Body of pancreas (tissue), 4 donors: ENCODE results near the gene CYP2C8.
"Not testable (repeated sequence)": the region's sequence is repeated elsewhere in the genome, so short reads cannot be mapped to it uniquely, and the experiment has no call there.

Experiments used
- POLR2A ChIP-seq, 3 donors: fragments of 450-650 bp; IDR thresholded peaks; one replicate each; pipeline ENCODE4 v1.6.1; 2016; ENCODE audit warnings: antibody characterized with exemption in 3 of 3, mild to moderate bottlenecking in 2 of 3
- TF ChIP-seq, protein P1 (sequence below), 7 experiments: fragments of 450-650 bp in 4 of 7; fragments of 200-600 bp in 3 of 7; sonication (generic) in 3 of 7; IDR thresholded peaks; one replicate each; pipeline ENCODE4 v1.5.1; 2016 to 2019; ENCODE audit warnings: antibody characterized with exemption in 7 of 7

DNA sequence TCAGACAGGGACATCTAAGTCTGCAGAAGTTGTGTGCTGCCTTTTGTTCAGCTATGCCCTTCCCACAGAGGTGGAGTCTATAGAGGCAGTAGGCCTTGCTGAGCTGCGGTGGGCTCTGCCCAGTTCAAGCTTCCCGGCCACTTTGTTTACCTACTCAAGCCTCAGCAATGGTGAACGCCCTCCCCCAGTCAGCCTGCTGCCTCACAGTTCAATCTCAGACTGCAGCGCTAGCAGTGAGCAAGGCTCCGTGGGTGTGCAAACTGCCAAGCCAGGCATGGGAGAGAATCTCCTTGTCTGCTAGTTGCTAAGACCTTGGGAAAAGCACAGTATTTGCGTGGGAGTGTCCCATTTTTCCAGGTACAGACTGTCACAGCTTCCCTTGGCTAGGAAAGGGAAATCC lies 41.5 kb upstream of the CYP2C8 start:
- TF ChIP-seq, protein P1, sequence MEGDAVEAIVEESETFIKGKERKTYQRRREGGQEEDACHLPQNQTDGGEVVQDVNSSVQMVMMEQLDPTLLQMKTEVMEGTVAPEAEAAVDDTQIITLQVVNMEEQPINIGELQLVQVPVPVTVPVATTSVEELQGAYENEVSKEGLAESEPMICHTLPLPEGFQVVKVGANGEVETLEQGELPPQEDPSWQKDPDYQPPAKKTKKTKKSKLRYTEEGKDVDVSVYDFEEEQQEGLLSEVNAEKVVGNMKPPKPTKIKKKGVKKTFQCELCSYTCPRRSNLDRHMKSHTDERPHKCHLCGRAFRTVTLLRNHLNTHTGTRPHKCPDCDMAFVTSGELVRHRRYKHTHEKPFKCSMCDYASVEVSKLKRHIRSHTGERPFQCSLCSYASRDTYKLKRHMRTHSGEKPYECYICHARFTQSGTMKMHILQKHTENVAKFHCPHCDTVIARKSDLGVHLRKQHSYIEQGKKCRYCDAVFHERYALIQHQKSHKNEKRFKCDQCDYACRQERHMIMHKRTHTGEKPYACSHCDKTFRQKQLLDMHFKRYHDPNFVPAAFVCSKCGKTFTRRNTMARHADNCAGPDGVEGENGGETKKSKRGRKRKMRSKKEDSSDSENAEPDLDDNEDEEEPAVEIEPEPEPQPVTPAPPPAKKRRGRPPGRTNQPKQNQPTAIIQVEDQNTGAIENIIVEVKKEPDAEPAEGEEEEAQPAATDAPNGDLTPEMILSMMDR (IDR thresholded peaks at IDR 0.05): not testable (repeated sequence)
- not testable (repeated sequence) for TF ChIP-seq POLR2A (IDR thresholded peaks at IDR 0.05)
